ENCODE measurements around the gene ST3GAL4.

ST3GAL4 gene

GRCh38 chr11:126410649-126411048 is 55.2 kb downstream of the ST3GAL4 start:
- no peak for DNase-seq (ENCODE audit: low spot score)
- TF ChIP-seq CTCF (IDR thresholded peaks at IDR 0.05; ENCODE audit: extremely low read depth, missing control alignments): no peak

- no peak for DNase-seq (ENCODE audit: low spot score)
- TF ChIP-seq CTCF (IDR thresholded peaks at IDR 0.05; ENCODE audit: extremely low read depth, missing control alignments): no peak
Observed at GRCh38 chr11:126411971-126412381, 56.5 kb downstream of the ST3GAL4 start.

GRCh38 chr11:126413426-126413825 is 57.9 kb downstream of the ST3GAL4 start:
- no peak for DNase-seq (ENCODE audit: low spot score)
- no peak for TF ChIP-seq CTCF (IDR thresholded peaks at IDR 0.05; ENCODE audit: extremely low read depth, missing control alignments)

GRCh38 chr11:126413843-126414405 is 58.4 kb downstream of the ST3GAL4 start:
- no peak for TF ChIP-seq CTCF (IDR thresholded peaks at IDR 0.05; ENCODE audit: extremely low read depth, missing control alignments)
- DNase-seq (ENCODE audit: low spot score): no peak

- no peak for TF ChIP-seq CTCF (IDR thresholded peaks at IDR 0.05; ENCODE audit: extremely low read depth, missing control alignments)
- no peak for DNase-seq (ENCODE audit: low spot score)
Observed at GRCh38 chr11:126414615-126415014, 59.1 kb downstream of the ST3GAL4 start.

- DNase-seq (ENCODE audit: low spot score): no peak
- no peak for TF ChIP-seq CTCF (IDR thresholded peaks at IDR 0.05; ENCODE audit: extremely low read depth, missing control alignments)
Observed at GRCh38 chr11:126415128-126415527, 59.6 kb downstream of the ST3GAL4 start.

GRCh38 chr11:126415669-126416420 is 60.4 kb downstream of the ST3GAL4 start:
- DNase-seq (ENCODE audit: low spot score): no peak
- no peak for TF ChIP-seq CTCF (IDR thresholded peaks at IDR 0.05; ENCODE audit: extremely low read depth, missing control alignments)
